Thyroid gland (tissue), 4 donors: ENCODE measurements around the gene LARGE2. TPM values are rescaled to one million over a fixed set of nuclear protein-coding genes. Genes with fewer than 3 reads are reported as not detected.

Source experiments
- DNase-seq, 2 donors: peaks; one replicate each; pipeline ENCODE4 v3.0.0-alpha.2; 2019
- H3K27ac ChIP-seq, 3 donors: fragments of 200-600 bp; sonication (generic); 1 replicate in 2 of 3; 2 replicates in 1 of 3; pipeline ENCODE4 v1.5.1; 2016 to 2019; ENCODE audit warnings: mild to moderate bottlenecking in 1 of 3, moderate library complexity in 1 of 3
- H3K27me3 ChIP-seq: fragments of 200-600 bp; sonication (generic); one replicate; pipeline ENCODE4 v1.5.1; 2019
- H3K36me3 ChIP-seq, 2 donors: fragments of 200-600 bp; sonication (generic); one replicate each; pipeline ENCODE4 v1.5.1; 2016 to 2019
- H3K4me1 ChIP-seq, 2 donors: fragments of 200-600 bp; sonication (generic); one replicate each; pipeline ENCODE4 v1.5.1; 2017 to 2019
- H3K4me3 ChIP-seq, 3 donors: fragments of 200-600 bp; sonication (generic); replicated peaks in 1 of 3; 1 replicate in 2 of 3; 2 replicates in 1 of 3; pipeline ENCODE4 v1.5.1; 2016; ENCODE audit warnings: mild to moderate bottlenecking in 1 of 3
- H3K9me3 ChIP-seq: fragments of 200-600 bp; sonication (generic); one replicate; pipeline ENCODE4 v1.5.1; 2017
- POLR2A ChIP-seq, 2 donors: fragments of 450-650 bp; IDR thresholded peaks; one replicate each; pipeline ENCODE4 v1.6.1; 2017; ENCODE audit warnings: antibody characterized with exemption in 2 of 2, mild to moderate bottlenecking in 2 of 2, moderate library complexity in 1 of 2
- WGBS, 2 donors: methylation state at CpG; one replicate each; pipeline ENCODE4 v1.1.5; 2017; 5-methylcytosine and 5-hydroxymethylcytosine counted together
- intact Hi-C: fragments of 100-400 bp; cut with DNase I; formaldehyde crosslinking; loops from one replicate; pipeline ENCODE4 v1.15.1; 2023
- total RNA-seq, 4 donors: library from RNA; depleted of rRNA; stranded (reverse); fragments of >200 nt; gene quantifications; one replicate each; pipeline ENCODE4 v1.2.3, GENCODE V29; 2016
- TF ChIP-seq, protein P1 (sequence below), 6 experiments: fragments of 200-600 bp in 3 of 6; fragments of 450-650 bp in 3 of 6; sonication (generic) in 3 of 6; IDR thresholded peaks; one replicate each; pipeline ENCODE4 v1.5.1; 2016 to 2019; ENCODE audit warnings: antibody characterized with exemption in 6 of 6, mild to moderate bottlenecking in 2 of 6, inconsistent platforms in 1 of 6, moderate library complexity in 1 of 6

LARGE2 gene
- total RNA-seq, 4 donors from 2014 or later: 11.2 to 19.0 (median 14.1) TPM

DNA sequence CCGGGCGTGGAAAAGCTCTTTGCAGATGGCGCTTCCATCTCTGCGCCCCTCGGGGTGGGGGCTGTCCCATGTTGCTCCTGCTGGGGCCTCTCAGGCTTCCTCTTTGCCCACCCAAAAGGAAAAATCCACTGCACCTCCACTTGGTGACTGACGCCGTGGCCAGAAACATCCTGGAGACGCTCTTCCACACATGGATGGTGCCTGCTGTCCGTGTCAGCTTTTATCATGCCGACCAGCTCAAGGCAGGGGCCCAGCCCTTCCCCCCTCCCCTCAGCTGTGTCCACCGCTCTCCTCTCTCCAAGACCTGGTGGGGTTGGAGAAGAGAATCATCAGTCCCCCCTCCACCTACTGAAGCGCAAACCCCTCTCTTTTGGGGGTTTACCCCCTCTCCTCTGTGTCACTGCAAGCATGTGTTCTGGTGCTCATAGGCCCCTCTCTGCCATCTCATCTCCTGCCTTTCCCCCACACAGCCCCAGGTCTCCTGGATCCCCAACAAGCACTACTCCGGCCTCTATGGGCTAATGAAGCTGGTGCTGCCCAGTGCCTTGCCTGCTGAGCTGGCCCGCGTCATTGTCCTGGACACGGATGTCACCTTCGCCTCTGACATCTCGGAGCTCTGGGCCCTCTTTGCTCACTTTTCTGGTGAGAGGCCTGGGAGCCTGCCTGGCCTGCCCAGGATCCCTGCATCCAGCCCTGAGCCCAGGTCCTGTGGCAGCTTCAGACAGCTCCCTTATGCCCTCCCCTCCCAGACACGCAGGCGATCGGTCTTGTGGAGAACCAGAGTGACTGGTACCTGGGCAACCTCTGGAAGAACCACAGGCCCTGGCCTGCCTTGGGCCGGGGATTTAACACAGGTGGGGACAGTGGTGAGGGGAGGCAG, 1.8 kb downstream of the LARGE2 start:
- intact Hi-C loops: no loop called here

GRCh38 chr11:45924927-45925326, 2.5 kb downstream of the LARGE2 start:
- no peaks in the 10 kb centered on the region for H3K27me3 ChIP-seq

More for the DNA sequence above, 1.8 kb downstream of the LARGE2 start:
- WGBS, 2 donors: 76 to 83% methylated on average over 21 to 22 of the region's 22 CpGs
- Histone ChIP-seq H3K36me3 (no peaks in the 10 kb centered on the region), H3K27ac (no peak overlapping the region), H3K27me3 (no peaks in the 10 kb centered on the region), H3K4me1 (peaks cover 19 to 37% of the 10 kb centered on the region in 2 donors), H3K9me3 (no peaks in the 10 kb centered on the region), H3K4me3 (no peak overlapping the region)
- DNase-seq: peak; percentile 19 to 21
- TF ChIP-seq POLR2A (IDR thresholded peaks at IDR 0.05): no peak
- TF ChIP-seq, protein P1, sequence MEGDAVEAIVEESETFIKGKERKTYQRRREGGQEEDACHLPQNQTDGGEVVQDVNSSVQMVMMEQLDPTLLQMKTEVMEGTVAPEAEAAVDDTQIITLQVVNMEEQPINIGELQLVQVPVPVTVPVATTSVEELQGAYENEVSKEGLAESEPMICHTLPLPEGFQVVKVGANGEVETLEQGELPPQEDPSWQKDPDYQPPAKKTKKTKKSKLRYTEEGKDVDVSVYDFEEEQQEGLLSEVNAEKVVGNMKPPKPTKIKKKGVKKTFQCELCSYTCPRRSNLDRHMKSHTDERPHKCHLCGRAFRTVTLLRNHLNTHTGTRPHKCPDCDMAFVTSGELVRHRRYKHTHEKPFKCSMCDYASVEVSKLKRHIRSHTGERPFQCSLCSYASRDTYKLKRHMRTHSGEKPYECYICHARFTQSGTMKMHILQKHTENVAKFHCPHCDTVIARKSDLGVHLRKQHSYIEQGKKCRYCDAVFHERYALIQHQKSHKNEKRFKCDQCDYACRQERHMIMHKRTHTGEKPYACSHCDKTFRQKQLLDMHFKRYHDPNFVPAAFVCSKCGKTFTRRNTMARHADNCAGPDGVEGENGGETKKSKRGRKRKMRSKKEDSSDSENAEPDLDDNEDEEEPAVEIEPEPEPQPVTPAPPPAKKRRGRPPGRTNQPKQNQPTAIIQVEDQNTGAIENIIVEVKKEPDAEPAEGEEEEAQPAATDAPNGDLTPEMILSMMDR (IDR thresholded peaks at IDR 0.05): no peak

GRCh38 chr11:45925550-45925949, 3.1 kb downstream of the LARGE2 start:
- Histone ChIP-seq H3K4me3 (no peak overlapping the region), H3K9me3 (no peaks in the 10 kb centered on the region), H3K27ac (no peak overlapping the region), H3K36me3 (no peaks in the 10 kb centered on the region), H3K4me1 (peaks cover 22 to 38% of the 10 kb centered on the region in 2 donors), H3K27me3 (no peaks in the 10 kb centered on the region)
- TF ChIP-seq, protein P1 (IDR thresholded peaks at IDR 0.05): no peak
- no peak for TF ChIP-seq POLR2A (IDR thresholded peaks at IDR 0.05)
- WGBS, 2 donors: 93 to 95% methylated on average over 3 of the region's 3 CpGs
- DNase-seq: no peak
- intact Hi-C loops: no loop called here

More at GRCh38 chr11:45924927-45925326, 2.5 kb downstream of the LARGE2 start:
- Histone ChIP-seq H3K4me3 (no peak overlapping the region), H3K9me3 (no peaks in the 10 kb centered on the region), H3K36me3 (no peaks in the 10 kb centered on the region), H3K27ac (no peak overlapping the region), H3K4me1 (peaks cover 18 to 38% of the 10 kb centered on the region in 2 donors)
- intact Hi-C loops: no loop called here
- WGBS, 2 donors: 93 to 94% methylated on average over 6 of the region's 6 CpGs
- no peak for DNase-seq
- TF ChIP-seq, protein P1 (IDR thresholded peaks at IDR 0.05): no peak
- TF ChIP-seq POLR2A (IDR thresholded peaks at IDR 0.05): no peak

- intact Hi-C loops: no loop called here
- Histone ChIP-seq H3K4me3 (no peak overlapping the region), H3K27ac (no peak overlapping the region), H3K4me1 (peaks cover 19 to 38% of the 10 kb centered on the region in 2 donors), H3K27me3 (no peaks in the 10 kb centered on the region), H3K9me3 (no peaks in the 10 kb centered on the region), H3K36me3 (no peaks in the 10 kb centered on the region)
- DNase-seq: no peak
- WGBS, 2 donors: 86% methylated on average over 9 to 10 of the region's 12 CpGs
- TF ChIP-seq, protein P1 (IDR thresholded peaks at IDR 0.05): no peak
- TF ChIP-seq POLR2A (IDR thresholded peaks at IDR 0.05): no peak
Measured at GRCh38 chr11:45926001-45926401, 3.5 kb downstream of the LARGE2 start.
